Transverse colon (tissue), 4 donors: ENCODE data around the gene RAPGEF2. TPM values are rescaled to one million over a fixed set of nuclear protein-coding genes. Genes with fewer than 3 reads are reported as not detected.

Experiments used
- DNase-seq: peaks from one replicate; pipeline ENCODE4 v3.0.0-alpha.2; 2019
- H3K27ac ChIP-seq, 4 donors: fragments of 200-600 bp; sonication (generic); 2 replicates each; pipeline ENCODE4 v1.5.1; 2016 to 2018; ENCODE audit warnings: inconsistent platforms in 4 of 4
- H3K27me3 ChIP-seq: fragments of 200-600 bp; sonication (generic); 2 replicates; pipeline ENCODE4 v1.5.1; 2017; ENCODE audit warnings: inconsistent platforms
- H3K36me3 ChIP-seq, 4 donors: fragments of 200-600 bp; sonication (generic); 2 replicates each; pipeline ENCODE4 v1.5.1; 2017 to 2019; ENCODE audit warnings: inconsistent platforms in 4 of 4
- H3K4me1 ChIP-seq, 4 donors: fragments of 200-600 bp; sonication (generic); 2 replicates each; pipeline ENCODE4 v1.5.1; 2017 to 2020; ENCODE audit warnings: inconsistent platforms in 4 of 4
- H3K4me3 ChIP-seq, 4 donors: fragments of 200-600 bp; sonication (generic); 1 replicate in 1 of 4; 2 replicates in 3 of 4; pipeline versions ENCODE4 v1.5.1 to v1.6.1; 2017 to 2019; ENCODE audit warnings: inconsistent platforms in 4 of 4
- H3K9me3 ChIP-seq, 2 donors: fragments of 200-600 bp; sonication (generic); 2 replicates each; pipeline ENCODE4 v1.5.1; 2017 to 2019; ENCODE audit warnings: inconsistent platforms in 2 of 2
- CTCF ChIP-seq, 5 experiments: fragments of 200-600 bp in 3 of 5; fragments of 450-650 bp in 2 of 5; sonication (generic) in 3 of 5; IDR thresholded peaks; 1 replicate in 2 of 5; 2 replicates in 3 of 5; pipeline ENCODE4 v1.5.1; 2016 to 2017; ENCODE audit warnings: antibody characterized with exemption in 5 of 5, inconsistent platforms in 3 of 5, mild to moderate bottlenecking in 2 of 5, moderate library complexity in 1 of 5
- EP300 ChIP-seq: sonication (generic); formaldehyde crosslinking; IDR thresholded peaks from one replicate; pipeline ENCODE4 v1.6.1; 2017; ENCODE audit warnings: antibody characterized with exemption, low read depth
- POLR2A ChIP-seq: fragments of 450-650 bp; IDR thresholded peaks from one replicate; pipeline ENCODE4 v1.6.1; 2016; ENCODE audit warnings: antibody characterized with exemption, mild to moderate bottlenecking, moderate library complexity
- POLR2AphosphoS5 ChIP-seq, 3 donors: sonication (generic); formaldehyde crosslinking; IDR thresholded peaks; one replicate each; pipeline ENCODE4 v1.6.1; 2016; ENCODE audit warnings: antibody characterized with exemption in 3 of 3
- WGBS, 2 donors: methylation state at CpG; one replicate each; pipeline ENCODE4 v1.1.5; 2018; ENCODE audit warnings: low coverage in 1 of 2; 5-methylcytosine and 5-hydroxymethylcytosine counted together
- in situ Hi-C, 4 donors: fragments of 200-750 bp; cut with MboI; loops; one replicate each; pipeline versions ENCODE4 v1.15.0 to v1.15.1; 2017; ENCODE audit warnings: low sequenced_read_pairs in 3 of 4, low pct_ligation_motif_present in 1 of 4, low pct_unique_long_range_greater_than_20kb in 1 of 4
- intact Hi-C: fragments of 100-400 bp; cut with DNase I; formaldehyde crosslinking; loops from one replicate; pipeline ENCODE4 v1.15.1; 2023; ENCODE audit warnings: low total_unique reads
- total RNA-seq, 4 donors: library from RNA; depleted of rRNA; stranded (reverse); fragments of >200 nt; gene quantifications; one replicate each; pipeline ENCODE4 v1.1.0, GENCODE V29; 2016

RAPGEF2 gene
- total RNA-seq, 4 donors from 2014 or later = 23.3 to 64.8 (median 49.6) TPM

GRCh38 chr4:159284733-159285132 is 181.9 kb downstream of the RAPGEF2 start:
- Histone ChIP-seq H3K4me3 (no peak overlapping the region), H3K27ac (no peak overlapping the region), H3K36me3 (no peaks in the 10 kb centered on the region), H3K9me3 (no peaks in the 10 kb centered on the region), H3K4me1 (peaks cover 6 to 23% (median 12%) of the 10 kb centered on the region in 4 donors), H3K27me3 (no peaks in the 10 kb centered on the region)
- in situ Hi-C loops = no loop called here
- 92 to 95% methylated on average over 5 to 6 of the region's 6 CpGs for WGBS, 2 donors
- DNase-seq = no peak
- intact Hi-C loops = no loop called here
- TF ChIP-seq CTCF (IDR thresholded peaks at IDR 0.05) (no peak), POLR2AphosphoS5 (IDR thresholded peaks at IDR 0.05) (no peak), EP300 (no peak), POLR2A (no peak)

- TF ChIP-seq POLR2A = no peak
- TF ChIP-seq POLR2AphosphoS5 (IDR thresholded peaks at IDR 0.05) = no peak
- no peak for TF ChIP-seq CTCF (IDR thresholded peaks at IDR 0.05)
- TF ChIP-seq EP300 = no peak
- in situ Hi-C loops = no loop called here
Observed at GRCh38 chr4:159287767-159288166, 184.9 kb downstream of the RAPGEF2 start.

GRCh38 chr4:159289682-159290081 is 186.8 kb downstream of the RAPGEF2 start:
- DNase-seq = no peak
- no peaks in the 10 kb centered on the region for H3K9me3 ChIP-seq
- no peaks in the 10 kb centered on the region for H3K4me1 ChIP-seq
- in situ Hi-C loops = no loop called here
- no peaks in the 10 kb centered on the region for H3K27me3 ChIP-seq
- H3K4me3 ChIP-seq = no peak overlapping the region
- no peak overlapping the region for H3K27ac ChIP-seq
- WGBS, 2 donors = 90 to 94% methylated on average over 3 of the region's 3 CpGs
- intact Hi-C loops = no loop called here
- TF ChIP-seq EP300 (no peak), POLR2AphosphoS5 (IDR thresholded peaks at IDR 0.05) (no peak), POLR2A (no peak), CTCF (IDR thresholded peaks at IDR 0.05) (no peak)
- H3K36me3 ChIP-seq = no peaks in the 10 kb centered on the region

More at GRCh38 chr4:159287767-159288166, 184.9 kb downstream of the RAPGEF2 start:
- Histone ChIP-seq H3K36me3 (no peaks in the 10 kb centered on the region), H3K9me3 (no peaks in the 10 kb centered on the region), H3K4me1 (peaks cover under 1 to 7% (median 3%) of the 10 kb centered on the region in 4 donors), H3K4me3 (no peak overlapping the region), H3K27me3 (no peaks in the 10 kb centered on the region), H3K27ac (no peak overlapping the region)
- intact Hi-C loops = no loop called here
- 98 to 100% methylated on average over 1 of the region's 1 CpG for WGBS, 2 donors
- no peak for DNase-seq

- 90 to 96% methylated on average over 2 of the region's 2 CpGs for WGBS, 2 donors
- Histone ChIP-seq H3K27me3 (no peaks in the 10 kb centered on the region), H3K36me3 (no peaks in the 10 kb centered on the region), H3K4me3 (no peak overlapping the region), H3K9me3 (no peaks in the 10 kb centered on the region), H3K27ac (no peak overlapping the region), H3K4me1 (no peaks in the 10 kb centered on the region)
- in situ Hi-C loops = no loop called here
- no peak for DNase-seq
- TF ChIP-seq POLR2AphosphoS5 (IDR thresholded peaks at IDR 0.05) = no peak
- TF ChIP-seq POLR2A = no peak
- no peak for TF ChIP-seq CTCF (IDR thresholded peaks at IDR 0.05)
- no peak for TF ChIP-seq EP300
- intact Hi-C loops = no loop called here
Observed at GRCh38 chr4:159290321-159291030, 187.6 kb downstream of the RAPGEF2 start.
